GM12875 (cell line): Measurements from ENCODE around the gene WASF2.

ENCODE experiments used
- H3K4me3 ChIP-seq: one replicate; pipeline ENCODE4 v1.5.1; 2011; ENCODE audit warnings: low read depth, low read length, control low read depth
- CTCF ChIP-seq: IDR thresholded peaks from 2 replicates; pipeline ENCODE4 v1.5.1; 2011; ENCODE audit warnings: low read depth, mild to moderate bottlenecking, control low read depth, inconsistent platforms, low read length, moderate library complexity, borderline replicate concordance; ENCODE audit not compliant: insufficient read depth

The WASF2 gene

GRCh38 chr1:27383661-27384060 lies 106.3 kb downstream of the WASF2 start:
- TF ChIP-seq CTCF = no peak

GRCh38 chr1:27383039-27383605 lies 106.8 kb downstream of the WASF2 start, which contains the start of gene CD164L2:
Gene CD164L2, minus strand, starts transcription at chr1:27383333. Its CDS starts 94 bp downstream, at chr1:27383239.
- H3K4me3 ChIP-seq = no peak within 1 kb of the TSS
- no peak for TF ChIP-seq CTCF

More at GRCh38 chr1:27383661-27384060, 106.3 kb downstream of the WASF2 start:
- H3K4me3 ChIP-seq = no peak overlapping the region

- H3K4me3 ChIP-seq = no peak overlapping the region
- no peak for TF ChIP-seq CTCF
These were observed 107.8 kb downstream of the WASF2 start for GRCh38 chr1:27381969-27382762.

GRCh38 chr1:27380766-27381733 lies 108.9 kb downstream of the WASF2 start:
- no peak overlapping the region for H3K4me3 ChIP-seq
- no peak for TF ChIP-seq CTCF

GRCh38 chr1:27380224-27380623 lies 109.7 kb downstream of the WASF2 start:
- TF ChIP-seq CTCF = no peak
- no peak overlapping the region for H3K4me3 ChIP-seq

- no peak overlapping the region for H3K4me3 ChIP-seq
- no peak for TF ChIP-seq CTCF
These were observed 110.3 kb downstream of the WASF2 start for GRCh38 chr1:27379564-27380122.
